ENCODE data around the gene TMEM175.

Gene TMEM175

GRCh38 chr4:931960-932712 is at the start of gene TMEM175, which contains the start of gene GAK (continued):
- TF ChIP-seq BCL6B (tag by site-specific recombination; IDR thresholded peaks at IDR 0.05) = no peak
- TF ChIP-seq ZNF155 (tag by site-specific recombination; IDR thresholded peaks at IDR 0.05) = no peak
- no peak for TF ChIP-seq MEIS1 (CRISPR knock-in tag; IDR thresholded peaks at IDR 0.05; ENCODE audit: borderline replicate concordance)
- no peak for TF ChIP-seq ZNF558 (tag by site-specific recombination; IDR thresholded peaks at IDR 0.05)
- TF ChIP-seq ZBTB17 (tag by site-specific recombination; IDR thresholded peaks at IDR 0.05) = peak; percentile 85
- TF ChIP-seq ZBTB48 (tag by site-specific recombination; IDR thresholded peaks at IDR 0.05) = no peak; the same call in 1 of the 2 replicates
- TF ChIP-seq ZNF121 (tag by site-specific recombination; IDR thresholded peaks at IDR 0.05) = no peak
- no peak for TF ChIP-seq GLIS2 (tag by site-specific recombination; IDR thresholded peaks at IDR 0.05)
- no peak for TF ChIP-seq KLF16 (tag by site-specific recombination; IDR thresholded peaks at IDR 0.05)
- no peak for TF ChIP-seq ZSCAN18 (tag by site-specific recombination; IDR thresholded peaks at IDR 0.05)
- TF ChIP-seq ZNF202 (tag by site-specific recombination; IDR thresholded peaks at IDR 0.05; ENCODE audit: borderline replicate concordance) = no peak
- TF ChIP-seq PRDM6 (tag by site-specific recombination; IDR thresholded peaks at IDR 0.05) = no peak
- TF ChIP-seq ZNF335 (tag by site-specific recombination; conservative IDR thresholded peaks at IDR 0.05) = peak; percentile 75
- TF ChIP-seq GFI1B (tag by site-specific recombination; IDR thresholded peaks at IDR 0.05) = no peak
- no peak for TF ChIP-seq ZNF280D (tag by site-specific recombination; IDR thresholded peaks at IDR 0.05)
- TF ChIP-seq SP7 (tag by site-specific recombination; IDR thresholded peaks at IDR 0.05) = peak; percentile 20
- no peak for TF ChIP-seq ZNF37A (tag by site-specific recombination; IDR thresholded peaks at IDR 0.05)
- TF ChIP-seq HOXD13 (CRISPR knock-in tag; IDR thresholded peaks at IDR 0.05; ENCODE audit: borderline replicate concordance) = no peak
- no peak for TF ChIP-seq ZNF174 (tag by site-specific recombination; IDR thresholded peaks at IDR 0.05)
- TF ChIP-seq ZNF658 (tag by site-specific recombination; IDR thresholded peaks at IDR 0.05) = no peak
- no peak for TF ChIP-seq ZNF404 (tag by site-specific recombination; IDR thresholded peaks at IDR 0.05)
- no peak for TF ChIP-seq ZNF513 (tag by site-specific recombination; IDR thresholded peaks at IDR 0.05)
- peak; percentile 76 for TF ChIP-seq ZBTB6 (tag by site-specific recombination; IDR thresholded peaks at IDR 0.05)
- no peak for TF ChIP-seq AEBP2 (tag by site-specific recombination; IDR thresholded peaks at IDR 0.05; ENCODE audit: borderline replicate concordance)
- TF ChIP-seq GLI2 (tag by site-specific recombination; IDR thresholded peaks at IDR 0.05; ENCODE audit: borderline replicate concordance, low read depth) = no peak
- TF ChIP-seq ZNF26 (tag by site-specific recombination; IDR thresholded peaks at IDR 0.05) = no peak
- no peak for TF ChIP-seq ZNF707 (tag by site-specific recombination; IDR thresholded peaks at IDR 0.05)

Measured in HEK293 (cell line).